ENCODE data around the gene LUC7L.
"Not testable (repeated sequence)": the region's sequence is repeated elsewhere in the genome, so short reads cannot be mapped to it uniquely, and the experiment has no call there.

The LUC7L gene

DNA sequence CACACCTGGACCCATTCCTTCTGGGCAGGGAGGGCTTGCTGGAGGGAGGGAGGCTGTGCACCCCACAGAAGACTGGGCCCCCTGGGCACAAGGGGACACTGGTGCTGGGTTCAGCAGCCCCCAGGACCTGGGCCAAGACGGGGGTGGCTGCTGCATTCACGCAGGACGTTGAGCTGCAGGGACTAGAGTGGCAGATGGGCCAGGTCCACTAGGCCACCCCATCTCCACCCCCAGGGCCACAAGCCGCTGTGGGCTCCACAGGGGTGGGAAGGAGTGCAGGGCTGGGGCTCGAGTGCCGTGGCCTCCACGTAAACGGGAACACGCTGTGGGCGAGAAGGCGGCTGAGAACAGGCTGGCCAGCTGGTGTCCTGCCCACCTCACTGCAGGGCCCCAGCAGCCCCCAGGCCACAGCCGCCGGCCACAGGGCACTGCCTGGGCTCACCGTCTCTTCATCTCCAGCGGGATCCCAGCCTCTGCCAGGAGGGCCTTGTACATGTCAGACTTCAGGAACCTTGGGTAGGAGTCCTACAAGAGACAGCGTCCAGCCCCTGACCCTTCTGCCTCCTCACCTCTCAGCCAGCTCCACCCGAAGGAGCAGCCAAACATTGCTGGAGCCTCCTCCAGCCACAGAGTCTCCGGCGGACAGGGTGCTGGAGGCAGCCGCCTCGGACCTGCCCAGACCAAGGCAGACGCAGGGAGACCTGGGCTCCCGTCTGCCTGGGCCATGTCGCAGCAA, 40.0 kb upstream of the LUC7L start:
- peak overlapping the region in 1 of 2 donors; percentile 84 for H3K27ac ChIP-seq (ENCODE audit: low read depth in 2 of 2, low read length in 2 of 2)
- peaks cover 2 to 10% of the 10 kb centered on the region in 2 donors for H3K36me3 ChIP-seq (ENCODE audit: control insufficient read depth in 2 of 2, insufficient read depth in 2 of 2, low read length in 2 of 2)
- peaks cover 13 to 39% of the 10 kb centered on the region in 2 donors for H3K4me1 ChIP-seq (ENCODE audit: control insufficient read depth in 2 of 2, insufficient read depth in 2 of 2, low read length in 2 of 2)
- H3K9ac ChIP-seq (ENCODE audit: low read depth in 1 of 2, low read length in 2 of 2), result peak overlapping the region; percentile 41 to 53
- H3K9me3 ChIP-seq (ENCODE audit: control insufficient read depth in 2 of 2, low read length in 2 of 2), result no peaks in the 10 kb centered on the region
- peaks cover 0 to under 1% of the 10 kb centered on the region in 2 donors for H3K27me3 ChIP-seq (ENCODE audit: control insufficient read depth in 2 of 2, insufficient read depth in 2 of 2, low read length in 2 of 2)
- H3K4me3 ChIP-seq (ENCODE audit: low read length in 2 of 2), result peak overlapping the region in 1 of 2 donors; percentile 44

GRCh38 chr16:268141-269053, 39.1 kb upstream of the LUC7L start:
- H3K27ac ChIP-seq (ENCODE audit: low read depth in 2 of 2, low read length in 2 of 2), result peak overlapping the region; percentile 80 to 84
- H3K27me3 ChIP-seq (ENCODE audit: control insufficient read depth in 2 of 2, insufficient read depth in 2 of 2, low read length in 2 of 2), result no peaks in the 10 kb centered on the region
- H3K36me3 ChIP-seq (ENCODE audit: control insufficient read depth in 2 of 2, insufficient read depth in 2 of 2, low read length in 2 of 2), result peaks cover 10 to 17% of the 10 kb centered on the region in 2 donors
- peak overlapping the region; percentile 44 to 50 for H3K4me3 ChIP-seq (ENCODE audit: low read length in 2 of 2)
- H3K9ac ChIP-seq (ENCODE audit: low read depth in 1 of 2, low read length in 2 of 2), result peak overlapping the region; percentile 41 to 53
- no peaks in the 10 kb centered on the region for H3K9me3 ChIP-seq (ENCODE audit: control insufficient read depth in 2 of 2, low read length in 2 of 2)
- peaks cover 10 to 38% of the 10 kb centered on the region in 2 donors for H3K4me1 ChIP-seq (ENCODE audit: control insufficient read depth in 2 of 2, insufficient read depth in 2 of 2, low read length in 2 of 2)

- H3K4me1 ChIP-seq (ENCODE audit: control insufficient read depth in 2 of 2, insufficient read depth in 2 of 2, low read length in 2 of 2), result peaks cover 10 to 35% of the 10 kb centered on the region in 2 donors
- H3K9me3 ChIP-seq (ENCODE audit: control insufficient read depth in 2 of 2, low read length in 2 of 2); H3K27me3 ChIP-seq (ENCODE audit: control insufficient read depth in 2 of 2, insufficient read depth in 2 of 2, low read length in 2 of 2); H3K9ac ChIP-seq (ENCODE audit: low read depth in 1 of 2, low read length in 2 of 2): not testable (repeated sequence)
- peak overlapping the region in 1 of 2 donors; percentile 35 for H3K27ac ChIP-seq (ENCODE audit: low read depth in 2 of 2, low read length in 2 of 2)
- peak overlapping the region in 1 of 2 donors; percentile 50 for H3K4me3 ChIP-seq (ENCODE audit: low read length in 2 of 2)
- peaks cover 10 to 18% of the 10 kb centered on the region in 2 donors for H3K36me3 ChIP-seq (ENCODE audit: control insufficient read depth in 2 of 2, insufficient read depth in 2 of 2, low read length in 2 of 2)
Observed at GRCh38 chr16:267562-267961, 38.3 kb upstream of the LUC7L start.

DNA sequence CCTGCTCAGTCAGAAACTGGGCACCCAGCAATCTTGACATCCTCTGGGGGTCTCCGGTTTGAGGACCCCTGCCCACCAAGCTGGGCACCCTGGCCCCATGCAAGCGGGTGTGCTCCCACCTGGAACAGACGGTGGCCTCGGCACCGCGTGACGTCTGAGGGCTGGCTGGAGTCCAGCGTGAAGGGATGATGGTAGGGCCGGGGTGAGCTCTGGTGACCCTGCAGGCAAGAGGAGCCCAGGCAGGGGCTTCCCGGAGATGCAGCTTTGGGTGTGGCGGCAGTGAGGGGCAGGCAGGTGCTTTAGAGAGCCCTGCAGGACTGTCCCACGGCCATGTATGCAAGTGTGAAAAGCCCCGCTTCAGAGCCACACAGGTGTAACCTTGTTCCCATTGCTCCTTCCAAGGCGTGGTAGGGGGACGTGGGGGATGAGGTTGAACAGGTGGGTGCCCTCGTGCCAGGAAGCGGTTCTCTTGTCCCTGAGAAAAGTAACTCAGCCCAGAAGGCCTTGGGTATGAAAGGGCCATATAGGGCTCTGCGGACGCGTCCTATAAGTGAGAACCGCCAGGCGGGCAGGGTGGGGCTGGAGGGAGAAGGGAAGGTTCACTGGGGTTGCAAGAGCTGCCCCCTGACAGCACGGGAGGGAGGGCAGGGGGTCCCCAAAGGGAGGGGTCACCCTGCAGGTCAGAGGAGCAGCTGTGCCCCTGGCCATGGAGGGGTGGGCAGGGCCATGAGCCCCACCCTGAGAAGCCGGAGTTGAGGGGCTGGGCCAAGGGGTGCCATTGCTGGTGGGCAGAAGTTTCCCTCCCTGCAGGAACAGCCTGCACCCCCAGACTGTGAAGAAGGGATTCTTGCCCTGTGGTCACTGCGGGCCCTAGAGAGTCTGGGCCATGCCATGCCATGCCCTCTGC, 37.3 kb upstream of the LUC7L start:
- H3K4me3 ChIP-seq (ENCODE audit: low read length in 2 of 2), result no peak overlapping the region
- peaks cover 10 to 35% of the 10 kb centered on the region in 2 donors for H3K4me1 ChIP-seq (ENCODE audit: control insufficient read depth in 2 of 2, insufficient read depth in 2 of 2, low read length in 2 of 2)
- H3K9ac ChIP-seq (ENCODE audit: low read depth in 1 of 2, low read length in 2 of 2), result no peak overlapping the region
- H3K9me3 ChIP-seq (ENCODE audit: control insufficient read depth in 2 of 2, low read length in 2 of 2), result no peaks in the 10 kb centered on the region
- H3K27me3 ChIP-seq (ENCODE audit: control insufficient read depth in 2 of 2, insufficient read depth in 2 of 2, low read length in 2 of 2), result no peaks in the 10 kb centered on the region
- peaks cover 20 to 28% of the 10 kb centered on the region in 2 donors for H3K36me3 ChIP-seq (ENCODE audit: control insufficient read depth in 2 of 2, insufficient read depth in 2 of 2, low read length in 2 of 2)
- peak overlapping the region in 1 of 2 donors; percentile 29 for H3K27ac ChIP-seq (ENCODE audit: low read depth in 2 of 2, low read length in 2 of 2)

DNA sequence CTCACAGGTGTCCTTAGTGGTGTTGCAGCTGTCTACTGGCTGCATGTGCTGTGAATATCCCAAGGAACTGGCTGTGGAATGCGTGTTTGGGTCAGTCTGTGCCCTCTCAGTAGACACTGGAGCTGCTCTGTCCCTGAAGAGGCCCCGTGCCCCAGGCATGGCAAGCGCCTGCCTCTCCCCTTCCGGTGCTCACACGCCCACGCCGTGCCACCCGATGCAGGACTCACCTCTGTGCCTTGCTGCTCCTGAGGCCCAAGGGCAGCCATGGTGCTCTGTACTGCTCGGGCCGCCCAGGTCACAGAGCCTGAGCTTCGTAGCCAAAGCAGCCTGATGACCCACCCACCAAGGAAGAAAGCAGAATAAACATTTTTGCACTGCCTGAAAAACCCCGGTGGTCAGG, 36.5 kb upstream of the LUC7L start:
- no peaks in the 10 kb centered on the region for H3K9me3 ChIP-seq (ENCODE audit: control insufficient read depth in 2 of 2, low read length in 2 of 2)
- no peak overlapping the region for H3K4me3 ChIP-seq (ENCODE audit: low read length in 2 of 2)
- no peak overlapping the region for H3K9ac ChIP-seq (ENCODE audit: low read depth in 1 of 2, low read length in 2 of 2)
- no peaks in the 10 kb centered on the region for H3K27me3 ChIP-seq (ENCODE audit: control insufficient read depth in 2 of 2, insufficient read depth in 2 of 2, low read length in 2 of 2)
- peaks cover 23 to 36% of the 10 kb centered on the region in 2 donors for H3K36me3 ChIP-seq (ENCODE audit: control insufficient read depth in 2 of 2, insufficient read depth in 2 of 2, low read length in 2 of 2)
- H3K4me1 ChIP-seq (ENCODE audit: control insufficient read depth in 2 of 2, insufficient read depth in 2 of 2, low read length in 2 of 2), result peaks cover 10 to 35% of the 10 kb centered on the region in 2 donors
- peak overlapping the region; percentile 9 to 29 for H3K27ac ChIP-seq (ENCODE audit: low read depth in 2 of 2, low read length in 2 of 2)

- peaks cover 30 to 42% of the 10 kb centered on the region in 2 donors for H3K36me3 ChIP-seq (ENCODE audit: control insufficient read depth in 2 of 2, insufficient read depth in 2 of 2, low read length in 2 of 2)
- H3K9me3 ChIP-seq (ENCODE audit: control insufficient read depth in 2 of 2, low read length in 2 of 2), result no peaks in the 10 kb centered on the region
- no peaks in the 10 kb centered on the region for H3K27me3 ChIP-seq (ENCODE audit: control insufficient read depth in 2 of 2, insufficient read depth in 2 of 2, low read length in 2 of 2)
- no peak overlapping the region for H3K4me3 ChIP-seq (ENCODE audit: low read length in 2 of 2)
- H3K27ac ChIP-seq (ENCODE audit: low read depth in 2 of 2, low read length in 2 of 2), result no peak overlapping the region
- H3K4me1 ChIP-seq (ENCODE audit: control insufficient read depth in 2 of 2, insufficient read depth in 2 of 2, low read length in 2 of 2), result peaks cover 10 to 35% of the 10 kb centered on the region in 2 donors
- no peak overlapping the region for H3K9ac ChIP-seq (ENCODE audit: low read depth in 1 of 2, low read length in 2 of 2)
Observed at GRCh38 chr16:265002-265529, 35.8 kb upstream of the LUC7L start.

GRCh38 chr16:264440-264951, 35.2 kb upstream of the LUC7L start:
- peaks cover 34 to 48% of the 10 kb centered on the region in 2 donors for H3K36me3 ChIP-seq (ENCODE audit: control insufficient read depth in 2 of 2, insufficient read depth in 2 of 2, low read length in 2 of 2)
- H3K4me1 ChIP-seq (ENCODE audit: control insufficient read depth in 2 of 2, insufficient read depth in 2 of 2, low read length in 2 of 2), result peaks cover 10 to 35% of the 10 kb centered on the region in 2 donors
- no peak overlapping the region for H3K27ac ChIP-seq (ENCODE audit: low read depth in 2 of 2, low read length in 2 of 2)
- H3K27me3 ChIP-seq (ENCODE audit: control insufficient read depth in 2 of 2, insufficient read depth in 2 of 2, low read length in 2 of 2), result no peaks in the 10 kb centered on the region
- H3K4me3 ChIP-seq (ENCODE audit: low read length in 2 of 2), result no peak overlapping the region
- H3K9ac ChIP-seq (ENCODE audit: low read depth in 1 of 2, low read length in 2 of 2), result no peak overlapping the region
- no peaks in the 10 kb centered on the region for H3K9me3 ChIP-seq (ENCODE audit: control insufficient read depth in 2 of 2, low read length in 2 of 2)

DNA sequence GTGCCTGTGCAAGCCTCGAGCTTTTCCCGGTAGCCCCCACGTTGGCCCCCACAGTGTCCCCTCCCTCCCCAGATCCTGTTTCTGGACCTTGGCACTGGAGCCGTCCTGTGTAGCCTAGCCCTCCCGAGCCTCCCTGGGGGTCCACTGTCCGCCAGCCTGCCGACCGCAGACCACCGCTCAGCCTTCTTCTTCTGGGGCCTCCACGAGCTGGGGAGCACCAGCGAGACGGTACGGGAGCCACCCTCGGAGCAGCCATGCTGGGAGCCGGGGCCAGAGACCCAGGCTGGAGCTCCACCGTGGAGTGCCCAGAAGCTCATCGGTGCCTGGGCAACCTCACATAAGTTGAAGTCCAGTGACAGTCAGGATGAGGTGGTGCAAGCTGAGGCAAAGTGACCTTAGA, 34.7 kb upstream of the LUC7L start:
- H3K4me3 ChIP-seq (ENCODE audit: low read length in 2 of 2), result no peak overlapping the region
- no peaks in the 10 kb centered on the region for H3K9me3 ChIP-seq (ENCODE audit: control insufficient read depth in 2 of 2, low read length in 2 of 2)
- no peak overlapping the region for H3K9ac ChIP-seq (ENCODE audit: low read depth in 1 of 2, low read length in 2 of 2)
- H3K4me1 ChIP-seq (ENCODE audit: control insufficient read depth in 2 of 2, insufficient read depth in 2 of 2, low read length in 2 of 2), result peaks cover 10 to 33% of the 10 kb centered on the region in 2 donors
- H3K27ac ChIP-seq (ENCODE audit: low read depth in 2 of 2, low read length in 2 of 2), result no peak overlapping the region
- H3K27me3 ChIP-seq (ENCODE audit: control insufficient read depth in 2 of 2, insufficient read depth in 2 of 2, low read length in 2 of 2), result no peaks in the 10 kb centered on the region
- H3K36me3 ChIP-seq (ENCODE audit: control insufficient read depth in 2 of 2, insufficient read depth in 2 of 2, low read length in 2 of 2), result peaks cover 38 to 54% of the 10 kb centered on the region in 2 donors

- Histone ChIP-seq H3K4me1 (ENCODE audit: control insufficient read depth in 2 of 2, insufficient read depth in 2 of 2, low read length in 2 of 2) (peaks cover 5 to 26% of the 10 kb centered on the region in 2 donors), H3K27ac (ENCODE audit: low read depth in 2 of 2, low read length in 2 of 2) (no peak overlapping the region), H3K36me3 (ENCODE audit: control insufficient read depth in 2 of 2, insufficient read depth in 2 of 2, low read length in 2 of 2) (peaks cover 38 to 54% of the 10 kb centered on the region in 2 donors), H3K9me3 (ENCODE audit: control insufficient read depth in 2 of 2, low read length in 2 of 2) (no peaks in the 10 kb centered on the region), H3K4me3 (ENCODE audit: low read length in 2 of 2) (no peak overlapping the region), H3K27me3 (ENCODE audit: control insufficient read depth in 2 of 2, insufficient read depth in 2 of 2, low read length in 2 of 2) (no peaks in the 10 kb centered on the region), H3K9ac (ENCODE audit: low read depth in 1 of 2, low read length in 2 of 2) (no peak overlapping the region)
Observed at GRCh38 chr16:263182-263774, 34.0 kb upstream of the LUC7L start.
